PFSK-1 (cell line): Measurements from ENCODE around the gene TCF7.

ENCODE experiments used
- FOXP2 ChIP-seq: optimal IDR thresholded peaks from 2 replicates; pipeline ENCODE3; 2011; ENCODE audit warnings: borderline replicate concordance, control low read depth, inconsistent platforms; ENCODE audit not compliant: insufficient read depth; ENCODE audit errors: extremely low read length, extremely low read depth
- POLR2AphosphoS5 ChIP-seq: IDR thresholded peaks from 2 replicates; pipeline ENCODE4 v1.6.1; 2012; ENCODE audit warnings: low read depth, mild to moderate bottlenecking, control low read depth, low read length, moderate library complexity
- SIN3A ChIP-seq: IDR thresholded peaks from 2 replicates; pipeline ENCODE4 v1.6.1; 2012; ENCODE audit warnings: mild to moderate bottlenecking, low read length, moderate library complexity, borderline replicate concordance; ENCODE audit not compliant: insufficient read depth
- TAF1 ChIP-seq: IDR thresholded peaks from 2 replicates; pipeline ENCODE4 v1.6.1; 2012; ENCODE audit warnings: low read length, control low read depth, borderline replicate concordance; ENCODE audit not compliant: insufficient read depth
- TF ChIP-seq, protein P1 (sequence below), 2 experiments: IDR thresholded peaks; 2 replicates each; pipeline versions ENCODE4 v1.6.1 to v1.8.0; 2011 to 2012; ENCODE audit warnings: low read depth in 2 of 2, low read length in 2 of 2, control low read depth in 1 of 2, inconsistent platforms in 1 of 2, mild to moderate bottlenecking in 1 of 2, moderate library complexity in 1 of 2; ENCODE audit not compliant: insufficient read depth in 1 of 2

TCF7 gene

GRCh38 chr5:134079748-134080581, 34.5 kb upstream of the TCF7 start:
- TF ChIP-seq FOXP2 (no peak), POLR2AphosphoS5 (no peak), TAF1 (no peak)

DNA sequence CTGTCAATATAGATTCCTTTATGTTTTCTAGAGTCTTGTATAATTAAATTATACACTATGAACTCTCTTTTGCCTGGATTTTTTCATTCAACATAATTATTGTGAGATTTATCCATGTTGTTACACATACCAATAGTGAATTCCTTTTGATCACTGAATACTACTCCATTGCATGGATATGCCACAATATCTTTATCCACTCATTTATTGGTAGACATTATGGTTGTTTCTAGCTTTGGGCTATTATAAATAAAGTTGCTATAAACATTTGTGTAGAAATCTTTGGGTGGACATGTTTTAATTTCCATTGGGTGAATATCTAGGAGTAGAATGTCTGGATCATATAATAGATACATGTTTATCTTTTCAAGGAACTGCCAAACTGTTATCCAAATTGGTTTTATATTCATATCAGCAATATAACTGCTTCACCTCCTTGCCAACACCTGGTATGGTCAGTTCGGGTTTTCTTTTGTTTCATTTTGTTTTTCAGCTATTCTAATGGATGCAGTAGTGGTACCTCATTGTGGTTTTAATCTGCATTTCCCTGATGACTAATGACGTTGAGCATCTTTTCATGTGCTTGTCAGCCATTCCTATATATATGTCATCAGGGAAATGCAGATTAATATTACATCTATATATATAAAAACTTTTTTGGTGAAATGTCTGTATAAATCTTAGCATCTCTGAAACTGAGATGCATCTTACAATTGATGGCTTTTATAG, 32.1 kb upstream of the TCF7 start:
- no peak for TF ChIP-seq SIN3A

DNA sequence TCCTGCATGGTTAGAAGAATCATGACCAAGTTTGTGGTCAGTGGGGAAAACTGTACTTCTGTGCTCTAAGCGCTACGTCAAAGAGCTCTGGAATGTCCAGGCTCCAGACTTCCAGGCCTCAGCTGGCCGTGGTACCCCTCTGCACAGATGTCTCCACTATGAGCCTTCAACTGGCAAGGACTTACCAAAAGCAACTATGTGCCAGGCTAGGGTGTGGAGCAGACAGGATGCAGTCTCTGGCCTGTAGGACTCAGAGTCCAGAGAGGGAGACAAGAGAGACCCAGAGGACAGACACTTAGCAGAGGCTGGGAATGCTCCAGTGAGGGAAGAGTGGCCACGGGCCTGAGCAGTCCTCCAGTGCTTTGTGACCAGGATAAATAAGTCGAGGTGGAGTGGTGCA, 31.0 kb upstream of the TCF7 start:
- TF ChIP-seq FOXP2 (no peak), TAF1 (no peak), SIN3A (no peak), POLR2AphosphoS5 (no peak)
- TF ChIP-seq, protein P1, sequence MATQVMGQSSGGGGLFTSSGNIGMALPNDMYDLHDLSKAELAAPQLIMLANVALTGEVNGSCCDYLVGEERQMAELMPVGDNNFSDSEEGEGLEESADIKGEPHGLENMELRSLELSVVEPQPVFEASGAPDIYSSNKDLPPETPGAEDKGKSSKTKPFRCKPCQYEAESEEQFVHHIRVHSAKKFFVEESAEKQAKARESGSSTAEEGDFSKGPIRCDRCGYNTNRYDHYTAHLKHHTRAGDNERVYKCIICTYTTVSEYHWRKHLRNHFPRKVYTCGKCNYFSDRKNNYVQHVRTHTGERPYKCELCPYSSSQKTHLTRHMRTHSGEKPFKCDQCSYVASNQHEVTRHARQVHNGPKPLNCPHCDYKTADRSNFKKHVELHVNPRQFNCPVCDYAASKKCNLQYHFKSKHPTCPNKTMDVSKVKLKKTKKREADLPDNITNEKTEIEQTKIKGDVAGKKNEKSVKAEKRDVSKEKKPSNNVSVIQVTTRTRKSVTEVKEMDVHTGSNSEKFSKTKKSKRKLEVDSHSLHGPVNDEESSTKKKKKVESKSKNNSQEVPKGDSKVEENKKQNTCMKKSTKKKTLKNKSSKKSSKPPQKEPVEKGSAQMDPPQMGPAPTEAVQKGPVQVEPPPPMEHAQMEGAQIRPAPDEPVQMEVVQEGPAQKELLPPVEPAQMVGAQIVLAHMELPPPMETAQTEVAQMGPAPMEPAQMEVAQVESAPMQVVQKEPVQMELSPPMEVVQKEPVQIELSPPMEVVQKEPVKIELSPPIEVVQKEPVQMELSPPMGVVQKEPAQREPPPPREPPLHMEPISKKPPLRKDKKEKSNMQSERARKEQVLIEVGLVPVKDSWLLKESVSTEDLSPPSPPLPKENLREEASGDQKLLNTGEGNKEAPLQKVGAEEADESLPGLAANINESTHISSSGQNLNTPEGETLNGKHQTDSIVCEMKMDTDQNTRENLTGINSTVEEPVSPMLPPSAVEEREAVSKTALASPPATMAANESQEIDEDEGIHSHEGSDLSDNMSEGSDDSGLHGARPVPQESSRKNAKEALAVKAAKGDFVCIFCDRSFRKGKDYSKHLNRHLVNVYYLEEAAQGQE (IDR thresholded peaks at IDR 0.05; ENCODE audit: insufficient read depth in 1 of 2, low read depth in 2 of 2, low read length in 2 of 2), result no peak

- TF ChIP-seq, protein P1 (IDR thresholded peaks at IDR 0.05; ENCODE audit: insufficient read depth in 1 of 2, low read depth in 2 of 2, low read length in 2 of 2), result no peak
- no peak for TF ChIP-seq SIN3A
- no peak for TF ChIP-seq POLR2AphosphoS5
- no peak for TF ChIP-seq TAF1
- no peak for TF ChIP-seq FOXP2
Observed at GRCh38 chr5:134084022-134084565, 30.4 kb upstream of the TCF7 start.

DNA sequence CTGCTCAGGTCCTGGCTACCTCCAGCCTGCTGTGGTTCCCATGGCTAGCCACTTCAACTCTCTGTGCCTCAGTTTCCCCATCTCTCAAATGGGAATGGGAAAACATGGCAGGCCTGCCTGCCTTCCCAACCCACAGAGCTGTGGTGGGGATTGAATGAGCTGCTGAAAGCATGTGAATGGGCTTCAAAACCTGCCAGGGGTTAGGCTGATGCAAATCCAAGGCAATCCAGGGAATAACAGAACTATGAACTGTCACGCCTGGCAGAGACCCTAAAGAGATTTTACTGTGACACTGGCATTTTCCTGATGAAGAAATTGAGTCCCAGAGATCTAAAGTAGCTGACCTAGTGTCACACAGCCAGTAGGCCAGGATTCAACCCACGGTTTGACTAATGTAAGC, 29.9 kb upstream of the TCF7 start:
- TF ChIP-seq SIN3A (no peak), POLR2AphosphoS5 (no peak), FOXP2 (no peak), TAF1 (no peak)
- TF ChIP-seq, protein P1 (IDR thresholded peaks at IDR 0.05; ENCODE audit: insufficient read depth in 1 of 2, low read depth in 2 of 2, low read length in 2 of 2), result no peak

DNA sequence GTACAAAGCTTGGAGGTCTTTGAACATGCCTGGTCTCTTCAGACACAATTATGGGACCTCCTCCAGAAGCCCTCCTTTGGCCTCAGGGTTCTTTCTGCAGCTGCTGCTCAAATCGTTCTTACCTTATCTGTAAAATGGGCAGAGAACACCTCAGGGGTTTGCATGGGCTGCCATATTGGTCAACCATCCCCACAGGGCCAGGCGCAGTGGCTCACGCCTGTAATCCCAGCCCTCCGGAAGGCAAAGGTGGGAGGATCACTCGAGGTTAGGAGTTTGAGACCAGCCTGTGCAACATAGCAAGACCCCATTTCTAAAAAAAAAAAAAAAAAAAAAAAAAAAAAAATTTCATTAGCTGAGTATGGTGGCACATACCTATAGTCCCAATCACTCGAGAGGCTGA, 29.1 kb upstream of the TCF7 start:
- TF ChIP-seq, protein P1 (IDR thresholded peaks at IDR 0.05; ENCODE audit: insufficient read depth in 1 of 2, low read depth in 2 of 2, low read length in 2 of 2), result no peak
- TF ChIP-seq SIN3A, result no peak
- no peak for TF ChIP-seq POLR2AphosphoS5
- TF ChIP-seq FOXP2, result no peak
- TF ChIP-seq TAF1, result no peak
